ENCODE results near the gene HOXA10. TPM values are rescaled to one million over a fixed set of nuclear protein-coding genes. Genes with fewer than 3 reads are reported as not detected.

The HOXA10 gene
- not detected for total RNA-seq

DNA sequence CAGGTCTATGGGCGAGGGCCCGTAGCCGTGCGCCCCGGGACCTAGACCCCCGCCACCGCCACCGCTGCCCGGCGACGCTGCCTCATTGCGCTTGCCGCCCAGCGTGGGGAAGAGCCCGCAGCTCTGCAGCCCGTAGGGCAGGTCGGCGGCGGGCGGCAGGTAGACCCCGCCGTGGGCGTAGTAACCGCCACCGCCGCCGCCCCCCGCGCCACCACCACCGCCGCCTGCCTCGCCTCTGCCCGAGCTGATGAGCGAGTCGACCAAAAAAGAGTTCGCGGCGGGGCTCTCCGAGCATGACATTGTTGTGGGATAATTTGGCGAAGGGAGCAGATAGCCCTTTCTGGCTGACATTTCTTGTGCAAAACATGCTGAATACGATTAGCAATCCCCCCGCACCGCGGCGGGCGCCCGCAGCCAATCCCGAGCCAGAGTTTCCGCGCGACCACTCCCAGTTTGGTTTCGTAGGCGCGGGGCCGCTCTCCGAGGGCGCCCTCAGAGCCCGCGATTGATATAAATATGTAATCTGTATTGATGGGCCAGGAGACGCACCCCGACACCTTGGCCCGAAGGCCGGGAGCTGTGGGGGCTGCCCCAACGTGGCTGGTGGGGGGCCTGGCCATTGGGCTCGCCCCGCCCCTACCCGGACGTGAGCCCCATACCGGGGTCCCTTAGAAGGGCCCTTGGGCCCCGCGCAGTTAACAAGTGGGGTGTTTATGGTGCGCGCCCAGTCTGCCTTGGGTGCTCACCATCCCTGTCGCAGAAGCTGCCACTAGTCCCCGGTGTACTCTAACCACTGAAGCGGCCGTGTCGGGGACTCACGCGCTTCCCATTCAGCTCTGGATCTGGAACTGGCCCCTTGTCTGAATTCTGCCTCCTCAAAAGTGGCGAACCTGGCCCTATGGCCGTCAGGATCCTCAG lies at the start of gene HOXA10:
HOXA10 (minus strand) TSS at position 365 of the 918 bp plus-strand sequence; CDS start at position 351, 14 bp downstream.
- no peak for DNase-seq

DNA sequence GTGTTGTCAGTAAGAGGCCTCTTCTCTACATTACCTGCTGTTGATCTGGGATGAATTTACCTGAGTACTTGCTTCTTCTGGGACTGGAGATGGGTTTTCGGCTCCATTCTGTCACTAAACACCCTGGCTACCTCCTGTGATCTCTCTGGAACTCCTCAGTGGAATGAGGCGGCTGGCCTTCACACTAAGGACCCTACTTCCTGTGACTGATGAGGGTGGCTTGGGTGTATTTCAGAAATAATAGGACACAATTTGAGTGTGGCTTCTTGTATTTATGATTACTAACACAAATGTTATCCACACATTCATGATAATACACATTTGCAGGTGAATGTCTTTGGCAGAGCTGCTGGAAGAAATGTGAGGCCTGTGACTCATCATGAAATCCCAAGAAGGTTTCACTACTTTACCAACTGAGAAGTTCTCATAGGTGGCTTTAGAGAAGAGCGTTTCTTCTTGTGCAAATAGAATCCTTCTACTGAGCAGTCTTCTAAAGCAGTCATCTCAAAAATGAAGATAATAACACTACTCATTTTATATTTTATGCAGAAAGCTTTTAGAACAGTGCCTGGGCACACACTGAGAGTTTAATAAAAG lies 47.2 kb upstream of the HOXA10 start:
- DNase-seq, result no peak

DNA sequence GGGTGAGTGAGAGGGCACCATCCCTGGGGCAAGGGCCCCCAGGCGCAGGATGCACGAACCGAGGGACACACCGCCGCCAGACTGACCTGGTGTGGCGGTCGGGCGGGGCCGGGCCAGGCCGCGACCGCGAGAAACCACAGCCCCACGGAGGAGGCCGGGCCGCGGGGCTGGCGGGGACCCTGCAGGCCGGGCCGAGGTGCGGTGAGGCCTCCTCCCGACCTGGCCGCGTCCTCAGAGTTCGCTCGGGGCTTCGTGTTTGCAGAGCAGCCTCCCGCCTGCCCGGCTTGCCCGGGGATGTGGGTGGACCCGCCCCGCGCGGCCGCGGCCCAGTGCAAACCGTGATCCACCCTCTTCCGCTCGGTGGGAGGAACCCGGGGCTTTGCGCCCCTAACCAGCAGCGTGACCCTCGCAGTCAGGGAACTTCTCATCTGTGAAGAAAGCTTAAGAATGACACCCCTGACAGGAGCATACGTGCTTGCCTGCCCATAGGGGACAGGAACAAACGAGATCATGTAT lies 46.4 kb upstream of the HOXA10 start:
- DNase-seq, result no peak

DNA sequence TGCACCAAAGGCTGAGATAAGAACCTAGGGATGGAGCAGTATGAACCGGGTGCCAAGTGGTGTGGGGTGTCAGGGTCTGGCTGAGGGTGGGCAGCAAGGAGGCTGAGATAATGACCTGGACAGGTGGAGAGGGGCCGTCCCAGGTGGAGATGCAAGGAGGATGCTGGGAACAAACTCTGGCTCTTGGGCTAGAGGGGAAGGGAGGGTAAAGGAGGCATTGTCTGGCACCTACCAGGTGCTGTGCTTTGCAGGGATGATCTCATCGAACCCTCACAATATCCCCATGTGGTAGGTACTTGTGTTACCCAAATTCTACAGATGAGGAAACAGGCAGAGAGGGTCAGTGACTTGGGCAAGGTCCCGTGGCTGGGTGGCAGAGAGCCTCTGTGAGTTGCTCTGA lies 45.7 kb upstream of the HOXA10 start:
- no peak for DNase-seq

DNA sequence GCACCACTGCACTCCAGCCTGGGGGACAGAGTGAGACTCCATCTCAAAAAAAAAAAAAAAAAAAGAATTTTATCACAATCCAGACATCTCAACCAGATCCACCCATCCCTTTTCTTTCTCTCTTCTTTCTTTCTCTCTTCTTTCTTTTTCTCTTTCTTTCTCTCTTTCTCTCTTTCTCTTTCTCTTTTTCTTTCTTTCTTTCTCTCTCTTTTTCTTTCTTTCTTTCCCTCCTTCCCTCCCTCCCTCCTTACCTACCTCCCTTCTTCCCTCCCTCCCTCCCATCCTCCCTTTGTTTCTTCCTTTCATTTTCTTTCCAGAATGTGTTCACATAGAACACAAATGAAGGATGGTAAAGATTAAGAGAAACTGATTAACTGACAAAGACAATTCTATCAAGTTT lies 43.8 kb upstream of the HOXA10 start:
- DNase-seq, result no peak

DNA sequence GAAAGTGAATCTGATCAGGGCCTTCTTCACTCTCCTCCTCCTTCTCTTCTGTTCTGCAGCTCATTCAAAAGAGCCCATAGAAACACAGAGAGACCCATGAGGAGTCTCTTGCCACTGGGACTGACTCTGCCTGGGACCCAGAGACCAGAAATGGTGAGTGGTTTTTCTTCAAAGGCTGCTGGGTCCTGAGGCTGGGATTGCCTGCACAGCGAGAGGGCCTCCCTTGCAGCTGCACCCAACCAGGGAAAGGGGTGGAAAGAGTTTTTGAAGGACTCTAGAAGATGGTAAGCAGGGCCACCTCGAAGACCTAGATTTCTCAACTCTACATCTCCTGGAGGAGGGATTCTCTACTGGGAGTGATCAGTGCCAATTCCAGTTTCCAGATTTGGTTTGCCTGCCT lies 41.2 kb upstream of the HOXA10 start:
- DNase-seq, result no peak

DNA sequence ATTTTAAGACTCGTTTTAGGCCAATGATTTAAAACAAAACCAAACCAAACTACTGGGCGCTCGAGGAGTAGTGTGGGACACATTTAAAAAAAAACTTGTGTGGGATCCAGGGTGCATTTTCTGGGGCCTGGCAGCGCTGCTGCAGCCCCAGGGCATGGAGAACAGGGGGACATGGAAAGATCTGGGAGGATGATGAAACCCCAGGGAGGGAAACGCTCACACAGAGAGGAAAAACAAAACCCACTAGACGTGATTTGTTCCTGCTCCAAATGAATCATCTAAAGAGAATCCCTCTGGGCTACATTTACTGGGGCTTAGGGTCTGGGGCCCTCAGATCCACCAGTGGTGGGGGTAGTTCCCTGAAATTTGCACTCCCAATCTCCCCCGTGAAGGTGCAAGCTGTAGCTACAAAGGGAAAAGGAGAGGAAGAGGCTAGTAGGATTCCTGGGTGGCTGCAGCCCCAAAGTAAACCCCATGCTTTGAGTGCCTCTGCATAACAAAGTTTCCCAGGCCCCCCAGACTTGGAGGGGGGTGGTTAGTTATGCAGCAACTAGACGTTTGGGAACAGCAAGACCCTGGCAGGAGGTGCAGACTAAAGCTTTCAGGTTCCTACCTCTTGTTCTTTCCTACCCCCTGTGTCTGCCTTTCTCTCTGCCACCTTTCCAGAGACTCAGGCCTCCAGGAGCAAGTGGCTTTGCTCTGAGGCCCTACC lies 40.3 kb upstream of the HOXA10 start:
- DNase-seq, result no peak

DNA sequence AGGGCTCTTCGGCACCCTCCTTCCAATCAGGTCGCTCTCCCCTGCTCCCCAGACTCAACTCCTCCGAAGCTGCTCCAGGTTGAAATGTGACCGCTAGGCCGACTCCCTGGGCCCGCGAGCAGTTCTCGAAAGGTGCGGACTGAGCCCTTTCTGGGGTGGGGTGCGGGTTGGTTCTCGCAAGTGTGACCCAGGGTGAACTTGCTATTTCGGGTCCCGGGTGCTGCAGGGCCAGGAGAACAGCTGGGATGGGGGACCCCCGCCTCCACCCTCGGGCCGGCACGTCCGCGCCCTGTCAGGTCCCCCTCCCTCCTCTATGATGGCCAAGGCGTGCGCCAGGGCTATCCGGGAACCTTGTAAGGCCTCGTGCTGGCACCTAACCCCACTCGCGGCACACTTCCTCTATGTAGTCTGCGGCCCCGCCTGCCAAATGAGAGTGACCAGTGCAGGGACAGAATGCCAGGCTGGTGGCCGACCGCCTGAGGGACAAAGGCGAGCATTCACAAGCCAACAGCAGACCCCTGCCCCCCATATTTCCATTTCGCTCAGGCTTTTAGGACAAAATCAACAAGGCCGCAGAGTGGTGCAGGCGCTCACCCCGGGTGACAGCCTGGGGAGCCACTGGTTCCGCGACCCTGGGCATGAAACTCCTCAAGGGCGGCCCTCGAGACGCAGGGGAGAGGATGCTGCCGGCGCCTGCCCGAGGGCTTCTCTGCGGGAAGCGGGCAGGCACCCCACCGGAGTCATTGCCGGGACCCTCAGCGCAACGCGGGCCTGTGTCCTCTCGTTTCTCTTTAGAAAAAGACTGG lies 39.5 kb upstream of the HOXA10 start:
- no peak for DNase-seq

DNA sequence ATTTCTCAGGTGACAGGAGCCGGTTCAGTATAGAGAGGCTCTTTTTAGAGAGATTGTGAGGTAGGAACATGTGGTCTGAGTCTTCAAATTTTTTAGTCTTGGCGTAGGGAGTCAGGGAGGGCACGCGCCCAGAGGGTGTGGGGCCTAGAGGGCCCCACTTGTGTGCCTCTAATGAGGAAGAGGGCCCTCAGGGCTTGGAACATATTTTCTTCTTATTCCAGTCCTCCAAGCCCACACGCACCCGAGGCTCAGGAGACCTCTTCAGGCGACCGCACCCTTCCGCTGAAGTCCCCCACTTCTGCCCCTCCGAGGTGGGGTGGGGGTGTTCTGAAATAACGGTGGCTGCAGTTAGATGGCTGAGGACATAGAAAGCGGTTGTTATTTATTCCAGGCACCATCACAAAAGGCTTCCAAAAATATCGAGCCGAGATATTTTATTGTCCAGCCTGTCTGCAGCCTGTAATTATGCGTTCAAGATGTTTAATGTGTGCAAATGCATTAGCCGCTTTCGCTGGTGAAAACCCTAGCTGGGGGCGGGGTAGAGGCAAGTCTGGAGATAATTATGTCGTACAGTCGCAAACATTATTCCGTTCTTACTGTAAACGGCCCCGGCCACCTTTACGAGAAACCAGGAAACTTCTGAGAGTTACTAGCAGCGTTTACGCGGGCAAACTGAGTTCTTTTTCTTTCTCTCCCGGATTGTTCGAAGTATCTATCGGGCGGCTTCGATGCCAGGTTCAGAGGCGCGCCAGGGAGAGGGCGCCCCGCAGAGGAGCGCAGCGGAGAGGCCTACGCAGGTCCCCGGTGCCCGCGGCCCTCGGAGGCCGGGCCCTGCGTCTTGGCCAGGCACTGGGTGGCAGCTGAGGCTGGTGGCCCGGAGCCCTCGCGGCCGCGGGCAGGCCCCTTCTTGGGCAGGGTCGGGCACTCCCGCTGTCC lies 38.6 kb upstream of the HOXA10 start:
- DNase-seq, result no peak

DNA sequence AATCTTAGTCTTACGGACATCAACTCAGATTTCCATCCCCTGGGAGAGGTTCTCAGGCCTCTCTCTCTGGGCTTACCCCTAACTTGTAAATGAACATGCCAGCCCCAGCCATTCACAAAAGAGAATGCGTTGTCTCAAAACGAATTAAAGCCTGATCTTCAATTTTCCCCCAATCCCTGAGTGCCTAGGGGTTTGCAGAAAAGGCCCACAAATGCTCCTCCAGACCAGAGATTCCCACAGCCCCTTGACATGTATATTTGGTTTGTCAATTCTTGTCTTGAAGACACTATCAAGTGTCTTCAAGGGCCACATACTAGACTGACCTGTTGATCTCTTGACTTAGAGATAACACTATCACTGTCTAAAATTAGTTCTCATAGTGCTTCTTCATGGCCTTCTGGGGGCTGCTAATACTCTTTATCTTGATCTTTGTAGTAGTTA lies 37.7 kb upstream of the HOXA10 start:
- DNase-seq, result no peak

DNA sequence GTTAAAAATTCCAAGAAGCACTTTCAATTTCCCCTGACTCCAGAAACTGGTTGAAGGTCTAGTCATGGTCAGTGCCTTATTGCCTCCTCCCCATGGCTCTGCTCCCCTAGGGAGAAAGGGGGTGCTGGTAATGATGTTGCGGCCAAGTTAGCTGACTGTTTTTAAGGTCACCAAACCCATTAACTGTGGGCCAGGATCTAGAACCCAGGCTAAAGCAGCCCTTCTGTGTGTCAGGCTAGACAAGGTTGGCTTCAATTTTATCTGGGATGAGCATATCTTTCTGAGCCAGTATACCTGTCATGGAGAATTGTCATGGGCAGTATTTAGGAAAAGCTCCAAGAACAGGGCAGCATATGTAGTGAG lies 36.9 kb upstream of the HOXA10 start:
- no peak for DNase-seq

DNA sequence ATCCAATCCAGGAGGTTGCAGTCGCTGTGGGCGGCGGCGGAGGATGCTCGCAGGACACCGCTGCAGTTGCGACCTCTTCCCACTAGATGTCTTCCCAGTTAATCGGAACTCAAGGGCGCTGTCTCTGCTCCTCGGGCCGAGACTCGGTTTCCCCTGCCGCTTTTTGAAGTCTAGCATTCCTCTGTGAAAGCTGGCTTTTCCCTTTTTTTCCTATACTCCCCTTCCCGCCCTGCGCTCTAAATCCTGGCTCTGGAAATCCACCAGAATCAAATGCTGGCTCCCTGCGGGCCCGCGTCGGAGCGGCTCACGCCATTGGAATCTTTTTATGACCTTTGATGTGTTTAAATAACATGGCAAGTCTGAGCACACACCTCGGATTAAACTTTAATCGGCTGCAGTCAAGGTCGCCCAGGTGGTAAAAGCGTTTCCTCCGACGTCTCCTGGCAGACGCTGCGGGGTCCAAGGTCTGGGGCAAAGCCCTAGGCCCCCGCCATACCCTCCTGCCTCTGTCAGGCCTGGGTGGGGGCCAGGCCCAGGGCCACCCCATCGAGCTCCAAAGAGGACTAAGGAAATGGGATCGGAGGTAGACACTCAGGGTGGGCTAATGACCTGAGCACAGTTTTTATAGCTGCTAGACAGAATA lies 36.4 kb upstream of the HOXA10 start:
- DNase-seq, result no peak

DNA sequence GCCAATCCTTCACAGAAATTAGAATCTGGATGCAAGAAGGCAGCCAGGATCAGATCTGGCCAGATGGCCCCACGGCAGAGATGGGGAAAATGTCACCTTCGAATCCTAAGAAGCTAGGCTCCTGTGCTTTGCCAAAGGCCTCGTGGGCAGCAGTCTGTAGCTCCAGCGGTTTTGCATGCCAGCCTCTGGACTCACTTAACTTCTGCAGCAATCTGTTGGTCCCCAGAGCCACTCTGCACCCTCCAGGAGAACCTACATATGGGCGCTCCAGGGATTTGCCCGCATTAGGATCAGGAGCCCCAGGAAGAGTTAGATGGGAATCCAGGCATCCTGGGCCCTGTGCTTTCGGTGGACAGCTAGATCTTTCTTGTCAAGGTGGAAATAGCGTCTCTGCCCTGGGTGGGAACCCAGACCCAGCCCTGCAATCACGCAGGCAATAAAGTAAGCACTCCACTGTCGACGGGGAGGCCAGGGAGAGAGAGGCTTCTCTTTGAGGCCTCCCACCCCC lies 35.9 kb upstream of the HOXA10 start:
- DNase-seq, result no peak

DNA sequence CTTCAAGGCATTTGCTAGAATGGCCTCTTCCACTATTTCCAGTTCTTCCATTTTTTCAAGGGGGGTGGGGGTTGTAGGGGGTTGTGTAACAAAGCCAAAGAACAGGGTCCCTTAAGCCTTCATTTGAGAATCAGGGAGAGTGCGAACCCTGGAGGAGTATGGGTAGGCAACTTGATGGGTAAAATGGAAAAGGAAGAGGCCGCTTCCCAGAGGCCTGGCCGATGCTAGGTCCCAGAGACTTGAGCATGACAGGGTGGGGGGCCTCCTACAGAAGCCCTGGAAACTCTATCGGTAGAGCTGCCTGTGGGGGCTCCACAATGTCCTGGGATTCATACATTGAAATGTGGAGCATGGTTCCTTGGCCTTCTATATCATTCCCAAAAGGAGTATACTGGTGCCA lies 34.9 kb upstream of the HOXA10 start:
- DNase-seq, result no peak

DNA sequence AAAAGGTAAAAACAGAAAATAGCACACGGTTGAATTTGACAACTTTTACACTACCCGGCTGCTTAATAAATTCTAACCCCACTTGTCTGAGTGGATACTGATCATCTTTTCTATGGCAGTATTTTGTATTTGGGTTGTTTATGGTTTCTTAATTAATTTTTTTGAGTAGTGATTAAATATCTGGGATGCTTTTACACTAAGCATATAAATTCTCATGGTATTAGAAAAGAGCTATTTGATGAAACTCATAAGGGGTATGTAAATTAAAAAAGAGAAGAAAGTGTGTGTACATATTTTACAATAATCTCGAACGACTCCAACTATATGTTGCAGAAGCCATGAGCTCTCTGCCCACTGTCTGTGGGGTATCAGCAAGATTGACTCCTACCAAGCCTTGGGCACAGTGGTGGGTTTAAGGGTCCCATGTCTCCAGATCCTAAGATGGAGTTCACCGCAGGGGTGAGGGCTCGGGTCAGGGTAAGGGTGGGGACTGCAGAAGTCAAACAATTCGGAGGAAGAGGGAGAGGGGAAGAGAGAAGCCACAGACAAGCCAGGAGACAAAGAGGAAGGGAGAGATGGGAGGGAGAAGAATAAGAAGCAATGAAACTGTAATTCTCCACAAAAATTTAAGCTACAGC lies 33.3 kb upstream of the HOXA10 start:
- no peak for DNase-seq

DNA sequence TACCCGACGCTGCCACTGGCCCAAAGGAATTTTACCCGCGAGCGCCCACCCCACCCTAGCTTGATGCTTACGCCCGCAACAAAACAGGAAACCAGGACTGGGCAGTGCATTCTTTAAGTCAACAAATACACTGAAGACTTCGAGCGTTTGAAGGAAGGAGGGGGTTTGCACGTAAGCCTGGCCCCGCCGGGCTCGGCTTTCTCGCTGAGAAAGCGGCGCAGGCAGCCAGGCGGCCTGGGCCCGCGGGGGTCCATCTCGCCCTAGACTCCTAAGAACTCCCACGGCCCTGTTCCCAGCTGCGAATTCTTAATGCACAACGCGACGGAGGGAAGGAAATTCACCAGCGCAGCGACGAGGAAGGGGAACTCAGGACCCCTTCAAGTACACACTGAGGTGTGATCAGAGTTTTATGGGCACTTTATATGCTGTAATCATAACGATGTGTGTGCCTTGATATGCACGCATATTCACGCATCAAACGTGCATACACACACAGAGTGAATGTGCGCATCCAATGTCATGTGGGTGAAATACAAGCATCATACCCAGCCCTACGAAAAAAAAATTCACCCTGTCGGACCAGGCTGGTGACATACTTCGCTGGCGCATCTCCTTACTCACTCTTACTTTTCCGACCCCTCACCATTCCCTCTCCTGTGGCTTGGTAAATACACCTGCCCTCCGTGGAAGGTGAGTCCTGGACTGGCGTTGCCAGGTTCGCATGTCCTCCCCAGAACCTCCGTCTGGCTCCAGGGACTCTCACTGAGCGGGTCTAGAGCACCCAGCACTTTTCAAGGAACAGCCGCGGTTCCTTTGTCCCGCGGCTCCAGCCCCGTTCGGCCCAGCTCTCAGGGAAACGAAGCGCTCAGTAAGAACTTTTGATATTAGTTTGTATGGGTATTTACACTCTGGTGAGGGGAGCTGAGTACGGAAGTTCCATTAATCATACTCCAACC lies 31.5 kb upstream of the HOXA10 start:
- no peak for DNase-seq

DNA sequence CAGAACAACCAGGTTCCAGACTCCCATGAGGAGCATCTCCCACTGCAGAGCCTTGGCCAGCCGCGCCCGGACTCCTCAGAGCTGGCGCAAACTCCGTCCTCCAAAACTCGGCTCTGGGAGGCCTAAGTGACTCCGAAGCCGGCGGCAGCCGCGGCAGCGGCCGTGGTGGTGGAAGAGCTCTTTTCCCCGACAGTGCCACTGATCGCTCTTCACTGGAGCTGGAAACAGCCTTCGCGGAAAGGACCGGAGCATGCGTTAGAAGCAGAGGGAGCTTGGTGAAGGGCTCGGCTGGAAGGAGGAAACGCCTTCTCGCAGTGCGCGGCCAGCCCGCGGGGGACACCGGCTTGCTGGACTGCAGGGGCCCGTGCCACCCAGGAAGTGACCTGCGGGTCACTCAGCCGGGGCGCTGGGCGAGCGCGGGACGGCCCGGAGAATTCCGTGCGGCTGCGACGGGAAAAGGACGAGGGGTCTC lies 30.8 kb upstream of the HOXA10 start:
- DNase-seq, result no peak

DNA sequence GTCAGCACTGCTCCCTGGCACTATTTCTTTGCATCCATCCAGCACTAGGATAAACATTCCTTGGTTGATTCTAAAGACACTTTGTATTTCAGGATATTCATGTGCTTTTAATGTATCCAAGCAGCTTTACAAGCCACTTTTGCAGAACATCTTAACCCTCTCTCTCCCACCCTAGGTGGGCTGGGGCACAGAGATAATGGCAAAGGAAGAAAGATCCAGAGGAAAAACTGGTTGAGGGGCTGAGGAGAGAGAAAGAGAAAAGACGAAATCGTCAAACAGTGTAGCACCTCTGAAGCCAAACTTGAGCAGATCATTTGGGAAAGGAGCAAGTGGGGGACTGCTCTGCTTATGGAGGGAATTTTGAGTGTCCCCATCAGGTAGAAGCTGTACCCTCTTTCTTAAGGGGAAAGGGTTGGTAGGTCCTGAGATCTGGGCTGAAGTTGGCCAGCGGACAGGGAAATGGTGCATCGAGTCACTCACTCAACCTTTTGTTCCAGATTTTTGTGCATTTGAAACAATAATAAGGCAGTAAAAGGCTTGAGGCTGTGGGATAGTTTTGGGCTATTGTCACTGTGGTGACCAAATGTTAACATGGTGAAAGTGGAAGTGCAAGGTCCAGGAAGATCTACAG lies 30.0 kb upstream of the HOXA10 start:
- no peak for DNase-seq

Measured in occipital lobe (tissue), 2 donors.